ENCODE results near the gene DNALI1. TPM values are rescaled to one million over a fixed set of nuclear protein-coding genes. Genes with fewer than 3 reads are reported as not detected.
"Not testable (repeated sequence)": the region's sequence is repeated elsewhere in the genome, so short reads cannot be mapped to it uniquely, and the experiment has no call there.

DNALI1 gene
- polyA plus RNA-seq, 1 donor from 2014 or later = not detected

DNA sequence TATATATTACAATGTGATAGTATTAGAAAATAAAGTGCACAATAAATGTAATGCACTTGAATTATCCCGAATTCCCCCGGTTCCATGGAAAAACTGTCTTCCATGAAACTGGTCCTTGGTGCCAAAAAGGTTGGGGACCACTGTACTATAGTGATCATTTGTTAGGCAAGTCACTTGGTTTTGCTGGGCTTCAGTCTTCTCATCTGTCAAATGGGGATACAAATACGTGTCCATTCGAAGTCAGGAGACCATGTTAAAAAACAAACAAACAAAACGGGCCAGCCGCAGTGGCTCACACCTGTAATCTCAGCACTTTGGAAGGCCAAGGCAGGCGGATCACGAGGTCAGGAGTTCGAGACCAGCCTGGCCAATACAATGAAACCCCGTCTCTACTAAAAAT is 17.6 kb upstream of the DNALI1 start:
- not testable (repeated sequence) for H3K4me3 Mint-ChIP-seq, H3K9me3 Mint-ChIP-seq, H3K27me3 Mint-ChIP-seq, H3K4me1 Mint-ChIP-seq, H3K36me3 Mint-ChIP-seq, H3K27ac Mint-ChIP-seq

DNA sequence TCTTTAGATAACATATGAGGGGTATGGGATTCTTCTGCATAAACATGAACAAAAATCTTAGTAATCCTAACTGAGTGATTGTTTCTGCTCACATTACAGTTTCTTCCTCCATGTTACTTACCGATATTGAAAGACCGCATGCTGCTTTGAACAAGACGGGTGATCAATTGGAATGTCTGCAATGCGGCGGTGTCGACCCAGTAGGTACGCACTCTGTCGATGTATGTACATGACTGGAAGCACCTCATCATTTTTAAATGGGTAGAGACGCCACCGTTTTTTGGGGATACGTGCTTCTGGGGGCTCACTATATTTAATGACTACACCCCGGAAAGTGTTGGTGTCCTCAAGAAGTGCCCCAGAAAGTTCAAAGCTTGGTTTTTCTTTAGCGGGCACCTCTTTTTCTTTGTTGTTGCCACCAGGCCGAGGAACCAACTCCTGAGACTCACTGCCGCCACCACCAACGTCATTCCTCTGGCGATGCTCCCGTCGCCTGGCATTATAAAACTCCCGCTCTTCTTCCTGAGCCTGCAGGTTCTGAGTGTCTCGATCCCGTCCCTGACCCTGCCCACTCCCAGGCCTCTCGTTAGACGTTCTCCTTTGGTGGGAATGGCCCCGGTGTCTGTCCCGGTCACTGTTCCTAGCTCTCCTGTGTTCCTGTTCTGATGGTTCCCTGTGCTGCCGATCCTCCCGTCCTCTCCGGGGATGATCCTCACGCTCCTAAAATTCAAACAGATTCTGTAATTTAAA is 16.5 kb upstream of the DNALI1 start:
- H3K27ac Mint-ChIP-seq = no peak overlapping the region
- H3K9me3 Mint-ChIP-seq = no peaks in the 10 kb centered on the region
- H3K36me3 Mint-ChIP-seq = peaks cover 6% of the 10 kb centered on the region
- H3K27me3 Mint-ChIP-seq = no peaks in the 10 kb centered on the region
- peaks cover 0 to 3% (median 1%) of the 10 kb centered on the region in 3 donors for H3K4me1 Mint-ChIP-seq
- H3K4me3 Mint-ChIP-seq = no peak overlapping the region

DNA sequence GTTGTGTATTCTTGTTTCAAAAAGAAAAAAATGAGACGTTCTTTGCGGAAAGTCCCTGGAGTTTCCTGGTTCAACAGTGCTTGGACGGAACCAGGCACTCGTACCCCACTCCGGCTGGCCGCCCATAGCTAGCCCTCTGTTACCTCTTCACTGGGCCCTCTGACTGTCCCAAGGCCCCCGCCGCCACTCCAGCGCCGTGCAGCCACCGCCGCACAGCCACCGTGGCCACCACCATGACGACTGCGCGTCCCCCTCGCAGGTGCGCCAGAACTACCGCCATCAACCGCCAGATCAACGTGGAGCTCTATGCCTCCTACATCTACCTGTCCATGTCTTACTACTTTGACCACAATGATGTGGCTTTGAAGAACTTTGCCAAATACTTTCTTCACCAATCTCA is 12.2 kb upstream of the DNALI1 start:
- Mint-ChIP-seq H3K36me3 (peaks cover 9% of the 10 kb centered on the region), H3K27ac (peak overlapping the region in 1 of 3 donors; percentile 15), H3K4me1 (peaks cover 0 to 5% (median 2%) of the 10 kb centered on the region in 3 donors), H3K27me3 (no peaks in the 10 kb centered on the region), H3K9me3 (no peaks in the 10 kb centered on the region), H3K4me3 (no peak overlapping the region)

DNA sequence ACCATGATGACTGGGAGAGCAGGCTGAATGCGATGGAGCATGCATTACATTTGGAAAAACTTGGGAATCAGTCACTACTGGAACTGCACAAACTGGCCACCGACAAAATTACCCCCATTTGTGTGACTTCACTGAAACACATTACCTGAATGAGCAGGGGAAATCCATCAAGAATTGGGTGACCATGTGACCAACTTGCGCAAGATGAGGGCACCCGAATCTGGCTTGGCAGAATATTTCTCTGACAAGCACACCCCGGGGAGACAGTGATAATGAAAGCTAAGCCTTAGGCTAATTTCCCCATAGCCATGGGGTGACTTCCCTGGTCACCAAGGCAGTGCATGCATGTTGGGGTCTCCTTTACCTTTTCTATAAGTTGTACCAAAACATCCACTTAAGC is 11.7 kb upstream of the DNALI1 start:
- Mint-ChIP-seq H3K4me3 (no peak overlapping the region), H3K27ac (peak overlapping the region in 1 of 3 donors; percentile 15), H3K9me3 (no peaks in the 10 kb centered on the region), H3K27me3 (no peaks in the 10 kb centered on the region), H3K4me1 (peaks cover 0 to 9% (median 2%) of the 10 kb centered on the region in 3 donors), H3K36me3 (peaks cover 9% of the 10 kb centered on the region)

DNA sequence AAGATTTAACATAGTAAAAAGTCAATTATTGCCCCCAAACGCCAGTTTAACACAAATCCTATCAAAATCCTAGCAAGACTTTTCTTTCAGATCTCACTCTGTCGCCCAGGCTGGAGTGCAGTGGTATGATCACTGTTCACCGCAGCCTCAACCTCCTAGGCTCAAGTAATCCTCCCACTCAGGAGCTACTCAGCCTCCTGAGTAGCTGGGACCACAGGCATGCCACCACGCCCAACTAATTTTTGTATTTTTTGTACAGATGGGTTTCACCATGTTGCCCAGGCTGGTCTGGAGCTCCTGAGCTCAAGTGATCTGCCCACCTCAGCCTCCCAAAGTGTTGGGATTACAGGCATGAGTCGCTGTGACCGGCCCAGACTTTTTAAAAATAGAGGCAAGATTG is 7.4 kb upstream of the DNALI1 start:
- Mint-ChIP-seq H3K27ac (no peak overlapping the region), H3K9me3 (no peaks in the 10 kb centered on the region), H3K36me3 (peaks cover 13% of the 10 kb centered on the region), H3K4me3 (peak overlapping the region in 1 of 4 donors; percentile 76), H3K4me1 (peaks cover 17 to 33% (median 18%) of the 10 kb centered on the region in 3 donors), H3K27me3 (no peaks in the 10 kb centered on the region)

DNA sequence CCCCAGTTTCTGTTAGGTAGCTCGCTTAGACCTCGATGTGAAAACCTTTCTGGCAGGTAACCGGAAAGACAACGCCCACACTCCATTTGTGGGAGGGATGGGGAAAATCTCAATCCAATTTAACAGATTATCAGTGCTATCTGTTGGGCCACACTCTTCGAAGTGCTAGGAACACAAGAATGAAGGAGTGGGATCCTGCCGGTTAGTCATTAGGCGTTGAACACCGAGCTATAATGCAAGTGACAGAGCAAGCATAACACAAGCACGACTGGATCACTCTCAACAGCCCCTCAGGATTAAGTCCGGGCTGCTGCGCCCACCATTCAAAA is 3.2 kb upstream of the DNALI1 start:
- peaks cover 6% of the 10 kb centered on the region for H3K36me3 Mint-ChIP-seq
- H3K27me3 Mint-ChIP-seq = peaks cover 2% of the 10 kb centered on the region
- H3K27ac Mint-ChIP-seq = peak overlapping the region in 2 of 3 donors; percentile 58 to 95
- no peaks in the 10 kb centered on the region for H3K9me3 Mint-ChIP-seq
- peaks cover 15 to 31% (median 18%) of the 10 kb centered on the region in 3 donors for H3K4me1 Mint-ChIP-seq
- peak overlapping the region; percentile 92 to 100 (median 96) for H3K4me3 Mint-ChIP-seq

DNA sequence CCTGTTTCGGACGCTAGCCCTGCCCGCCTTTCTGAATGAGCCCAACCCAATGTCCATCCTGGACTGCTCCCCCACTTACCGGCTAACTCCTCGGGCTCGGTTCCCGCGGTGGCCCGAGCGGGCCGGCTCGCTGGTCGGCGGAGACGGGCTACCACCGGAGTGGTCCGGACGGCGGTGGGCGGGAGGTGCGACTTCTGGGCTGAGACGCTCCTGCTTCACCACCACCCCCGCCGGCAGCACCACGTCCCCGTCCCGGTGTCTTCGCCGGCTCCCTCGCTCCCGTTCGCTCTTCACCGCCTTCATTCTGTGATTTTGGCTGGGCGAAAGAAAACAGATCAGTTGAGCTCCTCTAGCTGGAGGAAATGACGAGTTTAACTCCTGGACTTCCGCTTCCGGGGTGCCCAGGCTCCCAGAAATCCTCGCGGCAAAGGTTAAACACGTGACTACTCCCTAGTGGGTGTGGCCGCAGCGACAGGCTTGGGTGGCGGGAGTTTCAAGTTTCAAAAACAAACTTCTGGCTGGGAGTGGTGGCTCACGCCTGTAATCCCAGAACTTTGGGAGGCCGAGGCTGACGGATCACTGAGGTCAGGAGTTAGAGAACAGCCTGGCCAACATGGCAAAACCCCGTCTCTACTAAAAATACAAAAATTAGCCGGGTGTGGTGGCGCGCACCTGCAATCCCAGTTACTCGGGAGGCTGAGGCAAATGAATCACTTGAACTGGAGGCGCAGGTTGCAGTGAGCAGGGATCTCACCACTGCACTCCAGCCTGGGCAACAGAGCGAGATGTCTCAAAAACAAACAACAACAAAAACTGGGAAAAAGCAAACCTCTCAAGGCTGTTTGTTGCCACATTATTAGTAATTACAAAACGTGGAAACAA is 2.6 kb upstream of the DNALI1 start, which contains the start of gene SNIP1:
SNIP1 (minus strand) TSS at position 367 of the 882 bp plus-strand sequence; CDS start at position 303, 64 bp downstream.
- Mint-ChIP-seq H3K4me3 (peak within 1 kb of the TSS; percentile 92 to 100 (median 96)), H3K9me3 (no peaks in the 10 kb centered on the region), H3K27me3 (peaks cover 2% of the 10 kb centered on the region), H3K36me3 (peaks cover 3% of the 10 kb centered on the region), H3K4me1 (peaks cover 15 to 31% (median 18%) of the 10 kb centered on the region in 3 donors), H3K27ac (peak within 1 kb of the TSS; percentile 58 to 95 (median 84))

DNA sequence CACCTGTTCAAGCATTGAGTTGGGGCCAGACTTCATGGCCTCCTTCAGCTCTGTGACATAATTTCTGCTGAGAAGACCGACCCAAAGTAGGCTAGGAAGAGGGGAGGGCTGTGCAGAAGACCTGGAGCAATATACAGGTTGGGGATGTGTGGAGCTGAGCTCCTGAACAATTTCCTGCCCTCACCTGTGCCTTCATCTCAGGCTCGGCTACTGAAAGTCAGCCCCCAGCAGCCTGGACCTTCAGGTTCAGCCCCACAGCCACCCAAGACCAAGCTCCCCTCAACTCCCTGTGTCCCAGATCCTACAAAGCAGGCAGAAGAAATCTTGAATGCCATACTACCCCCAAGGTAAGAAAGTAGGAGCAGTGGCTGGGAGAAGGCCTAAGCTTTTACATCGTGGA is 662 bp downstream of the DNALI1 start:
- H3K27ac Mint-ChIP-seq = no peak overlapping the region

DNA sequence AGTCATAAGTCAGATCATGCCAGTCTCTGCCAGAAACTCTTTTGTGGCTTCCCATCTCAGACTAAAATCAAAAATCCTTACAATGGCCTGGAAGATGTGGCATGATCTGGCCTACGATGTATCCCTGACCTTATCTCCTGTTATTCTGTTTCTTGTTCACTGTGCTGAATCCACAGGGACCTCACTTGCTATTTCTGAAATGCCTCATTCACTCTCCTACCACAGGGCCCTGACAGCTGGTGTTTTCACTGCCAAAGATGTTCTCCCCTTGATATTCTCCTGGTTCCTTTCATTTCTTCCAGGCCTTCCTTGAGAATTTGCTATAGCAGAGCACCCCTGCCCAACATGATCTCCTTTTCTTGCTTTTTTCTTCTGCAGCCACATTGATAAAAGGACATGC is 1.7 kb downstream of the DNALI1 start:
- H3K27ac Mint-ChIP-seq = no peak overlapping the region
- no peaks in the 10 kb centered on the region for H3K9me3 Mint-ChIP-seq
- H3K27me3 Mint-ChIP-seq = peaks cover 2% of the 10 kb centered on the region
- peaks cover 5% of the 10 kb centered on the region for H3K36me3 Mint-ChIP-seq
- peaks cover 4 to 7% (median 5%) of the 10 kb centered on the region in 3 donors for H3K4me1 Mint-ChIP-seq
- H3K4me3 Mint-ChIP-seq = peak overlapping the region in 1 of 4 donors; percentile 24

More for the DNA sequence above, 662 bp downstream of the DNALI1 start:
- H3K36me3 Mint-ChIP-seq = peaks cover 5% of the 10 kb centered on the region
- no peaks in the 10 kb centered on the region for H3K9me3 Mint-ChIP-seq
- peaks cover 13 to 14% (median 14%) of the 10 kb centered on the region in 3 donors for H3K4me1 Mint-ChIP-seq
- H3K4me3 Mint-ChIP-seq = no peak overlapping the region
- peaks cover 2% of the 10 kb centered on the region for H3K27me3 Mint-ChIP-seq

DNA sequence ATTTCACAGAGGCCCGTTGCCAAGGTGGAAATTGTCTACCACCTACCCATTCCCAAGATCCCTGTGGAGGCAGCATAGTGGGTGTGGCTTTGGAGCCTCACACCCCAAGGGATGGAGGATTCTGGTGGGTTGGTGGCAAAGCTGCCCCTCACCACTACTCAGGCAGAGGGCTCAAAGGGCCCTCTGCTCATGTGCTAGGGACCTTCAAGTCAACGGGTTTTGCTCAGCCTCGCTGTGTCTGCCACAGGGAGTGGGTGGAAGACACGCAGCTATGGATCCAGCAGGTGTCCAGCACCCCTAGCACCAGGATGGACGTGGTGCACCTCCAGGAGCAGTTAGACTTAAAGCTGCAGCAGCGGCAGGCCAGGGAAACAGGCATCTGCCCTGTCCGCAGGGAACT is 2.3 kb downstream of the DNALI1 start:
- Mint-ChIP-seq H3K9me3 (no peaks in the 10 kb centered on the region), H3K27ac (no peak overlapping the region), H3K36me3 (peaks cover 4% of the 10 kb centered on the region), H3K27me3 (peaks cover 2% of the 10 kb centered on the region), H3K4me3 (no peak overlapping the region), H3K4me1 (peaks cover 2 to 3% (median 2%) of the 10 kb centered on the region in 3 donors)

DNA sequence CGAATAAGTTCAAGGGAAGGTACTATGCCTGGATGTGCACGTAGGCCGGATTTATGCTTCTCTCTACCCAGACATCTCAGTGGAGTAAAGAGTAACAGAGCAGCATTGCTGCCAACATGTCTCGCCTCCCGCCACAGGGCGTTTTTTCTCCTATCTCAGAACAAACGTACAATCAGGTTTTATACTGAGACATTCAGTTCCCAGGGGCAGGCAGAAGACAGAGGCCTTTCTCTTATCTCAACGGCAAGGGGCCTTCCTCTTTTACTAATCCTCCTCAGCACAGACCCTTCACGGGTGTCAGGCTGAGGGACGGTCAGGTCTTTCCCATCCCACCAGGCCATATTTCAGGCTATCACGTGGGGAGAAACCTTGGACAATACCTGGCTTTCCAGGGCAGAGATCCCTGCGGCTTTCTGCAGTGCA is 3.2 kb downstream of the DNALI1 start:
- not testable (repeated sequence) for H3K9me3 Mint-ChIP-seq, H3K4me3 Mint-ChIP-seq, H3K27me3 Mint-ChIP-seq, H3K4me1 Mint-ChIP-seq, H3K27ac Mint-ChIP-seq, H3K36me3 Mint-ChIP-seq

DNA sequence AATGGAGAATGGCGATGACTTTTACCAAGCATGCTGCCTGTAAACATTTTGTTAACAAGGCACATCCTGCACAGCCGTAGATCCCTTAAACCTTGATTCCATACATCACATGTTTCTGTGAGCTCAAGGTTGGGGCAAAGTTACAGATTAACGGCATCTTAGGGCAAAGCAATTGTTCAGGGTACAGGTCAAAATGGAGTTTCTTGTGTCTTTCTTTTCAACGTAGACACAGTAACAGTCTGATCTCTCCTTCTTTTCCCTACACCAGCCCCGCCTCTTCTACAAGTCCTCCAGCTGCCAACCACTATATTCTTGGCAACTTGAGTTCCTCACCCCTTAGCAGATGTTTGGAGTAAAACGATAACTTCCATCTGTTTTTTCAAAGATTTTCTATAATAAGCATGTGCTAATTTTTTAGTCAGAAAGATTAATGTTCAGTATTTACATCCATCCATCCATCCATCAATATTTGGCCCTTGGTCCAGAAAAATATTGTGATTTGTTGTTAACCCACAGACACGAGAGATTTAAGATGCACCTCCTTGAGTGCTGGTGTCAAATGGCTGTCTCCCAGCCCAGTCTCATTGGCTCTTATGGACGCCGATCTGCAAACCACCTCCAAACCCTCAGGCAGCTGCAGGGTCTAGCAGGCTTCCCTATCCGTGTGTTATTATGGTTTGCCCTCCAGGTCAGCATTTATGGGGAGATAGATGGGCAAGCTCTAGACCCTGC is 3.8 kb downstream of the DNALI1 start:
- H3K9me3 Mint-ChIP-seq = no peaks in the 10 kb centered on the region
- H3K4me3 Mint-ChIP-seq = no peak overlapping the region
- no peaks in the 10 kb centered on the region for H3K4me1 Mint-ChIP-seq
- peaks cover 2% of the 10 kb centered on the region for H3K27me3 Mint-ChIP-seq
- H3K27ac Mint-ChIP-seq = no peak overlapping the region
- H3K36me3 Mint-ChIP-seq = peaks cover 2% of the 10 kb centered on the region

DNA sequence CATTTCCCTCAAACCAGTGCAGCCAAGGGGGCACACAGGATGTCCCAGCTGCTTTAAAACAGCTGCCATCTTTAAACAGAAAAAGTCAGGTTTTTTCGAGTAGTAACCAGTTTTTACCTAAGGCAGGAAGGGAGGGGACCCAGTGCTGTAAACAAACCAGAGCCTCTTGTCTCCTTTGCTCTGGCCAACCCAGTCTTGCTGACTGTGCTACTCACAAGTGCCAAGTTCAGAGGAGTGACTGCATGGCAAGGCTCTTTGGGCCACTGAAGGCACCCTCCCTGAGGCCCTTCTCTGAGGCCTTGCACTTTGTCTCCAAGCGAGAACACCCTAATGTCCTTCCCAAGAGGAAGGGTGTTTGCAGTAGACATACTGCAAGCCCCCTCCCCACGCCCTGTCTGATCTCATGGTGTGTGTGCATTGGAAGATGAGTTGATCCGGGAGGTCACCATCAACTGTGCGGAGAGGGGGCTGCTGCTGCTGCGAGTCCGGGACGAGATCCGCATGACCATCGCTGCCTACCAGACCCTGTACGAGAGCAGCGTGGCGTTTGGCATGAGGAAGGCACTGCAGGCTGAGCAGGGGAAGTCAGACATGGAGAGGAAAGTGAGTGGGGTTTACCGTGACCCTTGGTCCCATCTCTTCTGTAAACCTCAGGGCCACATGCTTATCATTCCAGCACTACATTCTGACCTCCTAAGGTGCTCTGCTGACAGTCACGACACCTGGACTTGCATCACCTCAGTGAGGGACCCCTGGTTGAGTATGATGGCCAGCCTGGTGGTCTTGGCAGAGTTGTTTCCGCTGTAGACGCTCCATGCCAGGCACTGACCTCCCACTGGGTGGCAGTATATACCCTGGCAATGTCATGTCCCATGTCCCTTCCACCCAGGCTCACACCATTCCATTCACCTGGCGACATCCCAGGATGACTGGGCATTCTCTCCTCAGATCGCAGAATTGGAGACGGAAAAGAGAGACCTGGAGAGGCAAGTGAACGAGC is 4.7 kb downstream of the DNALI1 start:
- Mint-ChIP-seq H3K4me3 (no peak overlapping the region), H3K27me3 (peaks cover 2% of the 10 kb centered on the region), H3K9me3 (no peaks in the 10 kb centered on the region), H3K36me3 (peaks cover 2% of the 10 kb centered on the region), H3K27ac (no peak overlapping the region), H3K4me1 (no peaks in the 10 kb centered on the region)

DNA sequence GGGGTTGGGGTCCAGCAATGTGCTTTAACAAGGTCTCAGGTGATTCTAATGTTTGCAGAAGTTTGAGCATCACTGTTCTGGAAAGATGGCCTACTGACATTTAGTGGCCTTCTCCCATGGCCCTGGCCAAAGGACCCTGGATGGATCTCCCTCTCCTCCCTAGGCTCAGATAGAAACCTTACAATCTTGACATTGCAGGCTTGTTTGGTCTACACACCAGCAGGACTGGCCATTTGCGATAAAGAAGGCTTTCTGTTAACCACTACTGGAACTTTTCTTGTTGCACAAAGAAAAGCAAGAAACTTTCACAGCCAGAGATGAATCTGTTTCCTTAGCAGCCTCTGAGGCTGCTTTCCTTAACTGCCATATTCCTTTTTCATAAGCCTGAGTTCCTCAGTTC is 6.2 kb downstream of the DNALI1 start:
- peaks cover 2% of the 10 kb centered on the region for H3K36me3 Mint-ChIP-seq
- H3K4me1 Mint-ChIP-seq = no peaks in the 10 kb centered on the region
- no peak overlapping the region for H3K27ac Mint-ChIP-seq
- no peak overlapping the region for H3K4me3 Mint-ChIP-seq
- H3K27me3 Mint-ChIP-seq = no peaks in the 10 kb centered on the region
- no peaks in the 10 kb centered on the region for H3K9me3 Mint-ChIP-seq
